ENCODE measurements around the gene TAMM41.
"Not testable (repeated sequence)": the region's sequence is repeated elsewhere in the genome, so short reads cannot be mapped to it uniquely, and the experiment has no call there.

Gene TAMM41

GRCh38 chr3:11769704-11770476 lies 76.8 kb downstream of the TAMM41 start:
- no peak for DNase-seq (ENCODE audit: low read depth, low spot score)

GRCh38 chr3:11768604-11769003 lies 78.1 kb downstream of the TAMM41 start:
- no peak for DNase-seq (ENCODE audit: low read depth, low spot score)

- no peak for DNase-seq (ENCODE audit: low read depth, low spot score)
Observed at GRCh38 chr3:11764931-11765363, 81.7 kb downstream of the TAMM41 start.

- DNase-seq (ENCODE audit: low read depth, low spot score) = no peak
Observed at GRCh38 chr3:11759996-11760395, 86.7 kb downstream of the TAMM41 start.

GRCh38 chr3:11757929-11758328 lies 88.8 kb downstream of the TAMM41 start:
- DNase-seq (ENCODE audit: low read depth, low spot score) = no peak

GRCh38 chr3:11757441-11757875 lies 89.2 kb downstream of the TAMM41 start:
- no peak for DNase-seq (ENCODE audit: low read depth, low spot score)

GRCh38 chr3:11755276-11755675 lies 91.4 kb downstream of the TAMM41 start:
- DNase-seq (ENCODE audit: low read depth, low spot score) = no peak

- DNase-seq (ENCODE audit: low read depth, low spot score) = not testable (repeated sequence)
Observed at GRCh38 chr3:11752254-11752653, 94.4 kb downstream of the TAMM41 start.

- not testable (repeated sequence) for DNase-seq (ENCODE audit: low read depth, low spot score)
Observed at GRCh38 chr3:11748306-11748705, 98.4 kb downstream of the TAMM41 start.
